Subcutaneous abdominal adipose tissue (tissue), 5 donors: Measurements from ENCODE around the gene MYOM3.
"Not testable (repeated sequence)": the region's sequence is repeated elsewhere in the genome, so short reads cannot be mapped to it uniquely, and the experiment has no call there.

Experiments
- H3K27ac ChIP-seq: one replicate; pipeline ENCODE4 v1.7.0; 2013; ENCODE audit warnings: low read depth, mild to moderate bottlenecking, inconsistent platforms, low read length, moderate library complexity
- H3K27me3 ChIP-seq, 5 donors: one replicate each; pipeline ENCODE4 v1.7.0; 2013; ENCODE audit warnings: low read length in 5 of 5, inconsistent platforms in 1 of 5; ENCODE audit not compliant: control insufficient read depth in 5 of 5, insufficient read depth in 4 of 5
- H3K36me3 ChIP-seq, 5 donors: one replicate each; pipeline ENCODE4 v1.7.0; 2013; ENCODE audit warnings: low read length in 5 of 5; ENCODE audit not compliant: control insufficient read depth in 5 of 5, insufficient read depth in 5 of 5
- H3K4me1 ChIP-seq, 5 donors: one replicate each; pipeline ENCODE4 v1.7.0; 2013; ENCODE audit warnings: low read length in 5 of 5, mild to moderate bottlenecking in 3 of 5, moderate library complexity in 1 of 5; ENCODE audit not compliant: control insufficient read depth in 5 of 5, insufficient read depth in 5 of 5
- H3K4me3 ChIP-seq, 5 donors: one replicate each; pipeline ENCODE4 v1.7.0; 2013; ENCODE audit warnings: low read length in 5 of 5, low read depth in 1 of 5
- H3K9ac ChIP-seq, 5 donors: one replicate each; pipeline ENCODE4 v1.7.0; 2013; ENCODE audit warnings: low read length in 5 of 5, mild to moderate bottlenecking in 4 of 5, moderate library complexity in 3 of 5
- H3K9me3 ChIP-seq, 5 donors: one replicate each; pipeline ENCODE4 v1.7.0; 2013; ENCODE audit warnings: low read length in 5 of 5; ENCODE audit not compliant: control insufficient read depth in 5 of 5
- donor health status: healthy.
- donor health status: healthy.
- donor health status: healthy.
- donor health status: healthy.
- donor health status: healthy.

MYOM3 gene

GRCh38 chr1:24045771-24046170 is 66.2 kb downstream of the MYOM3 start:
- Histone ChIP-seq H3K4me1 (peaks cover 0 to 21% (median 18%) of the 10 kb centered on the region in 5 donors), H3K4me3 (no peak overlapping the region), H3K36me3 (no peaks in the 10 kb centered on the region), H3K9ac (no peak overlapping the region), H3K27ac (peak overlapping the region; percentile 84), H3K27me3 (no peaks in the 10 kb centered on the region), H3K9me3 (no peaks in the 10 kb centered on the region)

GRCh38 chr1:24044672-24045071 is 67.3 kb downstream of the MYOM3 start:
- not testable (repeated sequence) for H3K9me3 ChIP-seq, H3K27ac ChIP-seq, H3K36me3 ChIP-seq, H3K9ac ChIP-seq, H3K4me3 ChIP-seq, H3K27me3 ChIP-seq
- H3K4me1 ChIP-seq = peaks cover 0 to 21% (median 18%) of the 10 kb centered on the region in 5 donors

- H3K36me3 ChIP-seq = no peaks in the 10 kb centered on the region
- H3K4me1 ChIP-seq = peaks cover 0 to 21% (median 18%) of the 10 kb centered on the region in 5 donors
- no peak overlapping the region for H3K27ac ChIP-seq
- H3K4me3 ChIP-seq = no peak overlapping the region
- H3K27me3 ChIP-seq = no peaks in the 10 kb centered on the region
- H3K9me3 ChIP-seq = no peaks in the 10 kb centered on the region
- no peak overlapping the region for H3K9ac ChIP-seq
These were observed 68.4 kb downstream of the MYOM3 start for GRCh38 chr1:24043345-24044032.

GRCh38 chr1:24042315-24042714 is 69.6 kb downstream of the MYOM3 start:
- H3K27ac ChIP-seq = no peak overlapping the region
- H3K4me1 ChIP-seq = peaks cover 0 to 20% (median 16%) of the 10 kb centered on the region in 5 donors
- H3K9me3 ChIP-seq = no peaks in the 10 kb centered on the region
- H3K36me3 ChIP-seq = no peaks in the 10 kb centered on the region
- no peak overlapping the region for H3K9ac ChIP-seq
- H3K4me3 ChIP-seq = no peak overlapping the region
- H3K27me3 ChIP-seq = no peaks in the 10 kb centered on the region

- Histone ChIP-seq H3K9ac (no peak overlapping the region), H3K27me3 (no peaks in the 10 kb centered on the region), H3K4me3 (no peak overlapping the region), H3K9me3 (no peaks in the 10 kb centered on the region), H3K36me3 (no peaks in the 10 kb centered on the region), H3K4me1 (no peaks in the 10 kb centered on the region), H3K27ac (no peak overlapping the region)
These were observed 75.8 kb downstream of the MYOM3 start for GRCh38 chr1:24036088-24036487.

GRCh38 chr1:24032981-24033380 is 79.0 kb downstream of the MYOM3 start:
- Histone ChIP-seq H3K9me3 (no peaks in the 10 kb centered on the region), H3K4me1 (peaks cover 0 to 1% (median under 1%) of the 10 kb centered on the region in 5 donors), H3K27ac (no peak overlapping the region), H3K9ac (no peak overlapping the region), H3K4me3 (no peak overlapping the region), H3K36me3 (no peaks in the 10 kb centered on the region), H3K27me3 (no peaks in the 10 kb centered on the region)

GRCh38 chr1:24030976-24031516 is 80.9 kb downstream of the MYOM3 start:
- H3K36me3 ChIP-seq, H3K4me3 ChIP-seq, H3K27ac ChIP-seq: not testable (repeated sequence)

GRCh38 chr1:24027838-24028468 is 84.0 kb downstream of the MYOM3 start:
- Histone ChIP-seq H3K4me3 (no peak overlapping the region), H3K27ac (no peak overlapping the region), H3K27me3 (no peaks in the 10 kb centered on the region), H3K36me3 (no peaks in the 10 kb centered on the region), H3K9ac (no peak overlapping the region), H3K9me3 (no peaks in the 10 kb centered on the region), H3K4me1 (peaks cover 0 to 3% (median 3%) of the 10 kb centered on the region in 5 donors)

More at GRCh38 chr1:24030976-24031516, 80.9 kb downstream of the MYOM3 start:
- not testable (repeated sequence) for H3K9ac ChIP-seq, H3K27me3 ChIP-seq, H3K4me1 ChIP-seq, H3K9me3 ChIP-seq

GRCh38 chr1:24022581-24023361 is 89.2 kb downstream of the MYOM3 start:
- Histone ChIP-seq H3K36me3 (no peaks in the 10 kb centered on the region), H3K4me3 (no peak overlapping the region), H3K9ac (no peak overlapping the region), H3K27me3 (peaks cover 0 to 4% (median 0%) of the 10 kb centered on the region in 5 donors), H3K27ac (no peak overlapping the region), H3K4me1 (peaks cover 10 to 36% (median 24%) of the 10 kb centered on the region in 5 donors), H3K9me3 (no peaks in the 10 kb centered on the region)
